ENCODE measurements around the gene NHERF2. TPM values are rescaled to one million over a fixed set of nuclear protein-coding genes. Genes with fewer than 3 reads are reported as not detected.

NHERF2 gene
- total RNA-seq, 1 donor from 2014 or later: 183 TPM

- DNase-seq (ENCODE audit: low spot score): no peak
- intact Hi-C loops (cut with DNase I): loop anchor here (10.0 kb wide), 1 partner anchor 491 kb away; no protein-coding TSS in a partner anchor
These were observed 8.9 kb downstream of the NHERF2 start for GRCh38 chr16:2035431-2036199.

GRCh38 chr16:2036200-2036966 is 9.7 kb downstream of the NHERF2 start:
- no peak for DNase-seq (ENCODE audit: low spot score)
- intact Hi-C loops (cut with DNase I): loop anchor here (10.0 kb wide), 1 partner anchor 492 kb away; no protein-coding TSS in a partner anchor

GRCh38 chr16:2037115-2037514 is 10.4 kb downstream of the NHERF2 start:
- intact Hi-C loops (cut with DNase I): loop anchor here (10.0 kb wide), 1 partner anchor 492 kb away; no protein-coding TSS in a partner anchor
- no peak for DNase-seq (ENCODE audit: low spot score)

GRCh38 chr16:2037647-2038381 is 11.1 kb downstream of the NHERF2 start:
- intact Hi-C loops (cut with DNase I): loop anchor here (10.0 kb wide), 1 partner anchor 493 kb away; no protein-coding TSS in a partner anchor

GRCh38 chr16:2038382-2039231 is 11.9 kb downstream of the NHERF2 start:
- intact Hi-C loops (cut with DNase I): loop anchor here (10.0 kb wide), 1 partner anchor 494 kb away; no protein-coding TSS in a partner anchor
- DNase-seq (ENCODE audit: low spot score): no peak

More at GRCh38 chr16:2037647-2038381, 11.1 kb downstream of the NHERF2 start:
- DNase-seq (ENCODE audit: low spot score): no peak

- intact Hi-C loops (cut with DNase I): loop anchor here (10.0 kb wide), 1 partner anchor 495 kb away; no protein-coding TSS in a partner anchor
- peak; percentile 87 for DNase-seq (ENCODE audit: low spot score)
These were observed 12.8 kb downstream of the NHERF2 start for GRCh38 chr16:2039274-2040031.

- no peak for DNase-seq (ENCODE audit: low spot score)
These were observed 13.5 kb downstream of the NHERF2 start for GRCh38 chr16:2040041-2040786.

GRCh38 chr16:2040787-2041522 is 14.3 kb downstream of the NHERF2 start:
- no peak for DNase-seq (ENCODE audit: low spot score)
- intact Hi-C loops (cut with DNase I): no loop called here

More at GRCh38 chr16:2040041-2040786, 13.5 kb downstream of the NHERF2 start:
- intact Hi-C loops (cut with DNase I): no loop called here

- no peak for DNase-seq (ENCODE audit: low spot score)
- intact Hi-C loops (cut with DNase I): no loop called here
These were observed 15.7 kb downstream of the NHERF2 start for GRCh38 chr16:2042171-2042985.

- intact Hi-C loops (cut with DNase I): no loop called here
- no peak for DNase-seq (ENCODE audit: low spot score)
These were observed 16.4 kb downstream of the NHERF2 start for GRCh38 chr16:2042986-2043666.

GRCh38 chr16:2043667-2044451 is 17.2 kb downstream of the NHERF2 start:
- intact Hi-C loops (cut with DNase I): loop anchor here (2.0 kb wide), 1 partner anchor 15 kb away; no protein-coding TSS in a partner anchor
- DNase-seq (ENCODE audit: low spot score): no peak

- DNase-seq (ENCODE audit: low spot score): no peak
- intact Hi-C loops (cut with DNase I): loop anchor here (2.0 kb wide), 1 partner anchor 16 kb away; no protein-coding TSS in a partner anchor
These were observed 17.8 kb downstream of the NHERF2 start for GRCh38 chr16:2044541-2044940.

GRCh38 chr16:2045965-2046892 is 19.5 kb downstream of the NHERF2 start:
- intact Hi-C loops (cut with DNase I): loop anchor here (2.0 to 5.0 kb wide), 2 partner anchors 17 to 34 kb away; no protein-coding TSS in a partner anchor
- no peak for DNase-seq (ENCODE audit: low spot score)

Measured in cardiac septum (tissue), 1 donor.